Measurements from ENCODE around the gene SLC6A7. TPM values are rescaled to one million over a fixed set of nuclear protein-coding genes. Genes with fewer than 3 reads are reported as not detected.

SLC6A7 gene
- total RNA-seq, 1 donor from 2014 or later: not detected

DNA sequence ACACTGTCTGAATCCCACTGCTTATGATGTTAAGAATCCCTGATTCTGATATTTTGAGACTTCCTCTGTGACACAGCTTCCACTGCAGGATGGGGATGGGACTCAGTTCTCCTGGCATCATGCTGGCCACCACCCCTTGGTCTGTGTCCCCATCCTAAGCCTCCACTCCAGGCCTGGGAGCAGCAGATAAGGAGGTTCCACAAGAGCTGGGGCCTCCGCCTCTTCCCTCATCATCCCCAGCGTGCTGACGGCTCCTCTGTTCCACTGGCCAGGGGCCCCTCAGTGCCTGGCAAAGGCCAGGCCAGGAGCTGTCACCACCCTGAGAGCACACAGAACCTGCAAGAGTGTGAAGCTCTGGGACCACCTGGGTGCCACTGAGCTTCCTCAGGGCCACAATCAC lies 59.1 kb downstream of the SLC6A7 start:
- no peak for TF ChIP-seq CTCF (IDR thresholded peaks at IDR 0.05; ENCODE audit: unreplicated experiment)
- H3K36me3 Mint-ChIP-seq (ENCODE audit: low read depth, unreplicated experiment): no peaks in the 10 kb centered on the region
- H3K27ac Mint-ChIP-seq (ENCODE audit: unreplicated experiment): no peak overlapping the region
- no peaks in the 10 kb centered on the region for H3K9me3 Mint-ChIP-seq (ENCODE audit: unreplicated experiment)
- H3K27me3 Mint-ChIP-seq (ENCODE audit: unreplicated experiment): peaks cover 10% of the 10 kb centered on the region
- H3K4me1 Mint-ChIP-seq (ENCODE audit: unreplicated experiment): no peaks in the 10 kb centered on the region
- DNase-seq (ENCODE audit: low spot score): no peak
- H3K4me3 Mint-ChIP-seq (ENCODE audit: unreplicated experiment): no peak overlapping the region

DNA sequence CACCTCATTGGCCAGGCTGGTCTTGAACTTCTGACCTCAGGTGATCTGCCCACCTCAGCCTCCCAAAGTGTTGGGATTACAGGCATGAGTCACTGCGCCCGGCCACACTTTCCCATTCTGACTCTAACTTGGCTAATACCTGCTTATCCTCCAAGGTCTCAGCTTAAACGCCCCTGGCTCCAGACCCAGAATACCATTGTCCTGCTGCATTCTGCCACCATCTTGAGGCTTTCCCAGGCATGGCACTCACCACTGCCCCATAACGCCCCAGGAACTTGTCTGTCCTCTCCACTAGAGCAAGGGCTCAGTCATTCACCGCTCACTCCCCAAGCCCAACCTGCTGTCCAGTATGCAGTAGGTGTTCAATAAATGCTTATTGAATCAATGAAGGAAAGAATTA lies 59.9 kb downstream of the SLC6A7 start:
- H3K9me3 Mint-ChIP-seq (ENCODE audit: unreplicated experiment): no peaks in the 10 kb centered on the region
- DNase-seq (ENCODE audit: low spot score): no peak
- H3K4me3 Mint-ChIP-seq (ENCODE audit: unreplicated experiment): no peak overlapping the region
- peaks cover 9% of the 10 kb centered on the region for H3K27me3 Mint-ChIP-seq (ENCODE audit: unreplicated experiment)
- H3K27ac Mint-ChIP-seq (ENCODE audit: unreplicated experiment): no peak overlapping the region
- TF ChIP-seq CTCF (IDR thresholded peaks at IDR 0.05; ENCODE audit: unreplicated experiment): no peak
- no peaks in the 10 kb centered on the region for H3K36me3 Mint-ChIP-seq (ENCODE audit: low read depth, unreplicated experiment)
- H3K4me1 Mint-ChIP-seq (ENCODE audit: unreplicated experiment): no peaks in the 10 kb centered on the region

DNA sequence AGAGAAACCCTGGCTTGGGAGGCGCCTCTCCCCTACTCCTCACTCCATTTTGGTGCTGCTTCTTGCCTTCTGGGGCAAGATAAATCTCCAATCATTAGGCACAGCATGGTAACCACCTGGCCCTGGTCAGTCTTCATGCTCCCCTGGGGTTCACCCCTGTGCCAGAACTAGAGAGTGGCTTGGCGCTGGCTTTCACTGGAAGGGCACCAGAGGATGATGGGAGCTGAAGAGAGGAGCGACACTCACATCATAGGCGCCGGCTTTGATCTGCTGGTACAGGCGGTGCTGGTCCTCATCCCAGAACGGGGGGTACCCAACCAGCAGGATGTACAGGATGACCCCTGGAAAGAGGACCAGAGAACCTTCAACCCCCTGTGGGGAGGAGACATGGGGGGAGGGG lies 61.6 kb downstream of the SLC6A7 start:
- peaks cover 8% of the 10 kb centered on the region for H3K27me3 Mint-ChIP-seq (ENCODE audit: unreplicated experiment)
- no peak for DNase-seq (ENCODE audit: low spot score)
- H3K4me3 Mint-ChIP-seq (ENCODE audit: unreplicated experiment): no peak overlapping the region

GRCh38 chr5:150252489-150252888 lies 62.6 kb downstream of the SLC6A7 start:
- H3K36me3 Mint-ChIP-seq (ENCODE audit: low read depth, unreplicated experiment): no peaks in the 10 kb centered on the region
- H3K4me3 Mint-ChIP-seq (ENCODE audit: unreplicated experiment): no peak overlapping the region
- H3K27me3 Mint-ChIP-seq (ENCODE audit: unreplicated experiment): peaks cover 10% of the 10 kb centered on the region
- no peaks in the 10 kb centered on the region for H3K9me3 Mint-ChIP-seq (ENCODE audit: unreplicated experiment)
- DNase-seq (ENCODE audit: low spot score): no peak
- TF ChIP-seq CTCF (IDR thresholded peaks at IDR 0.05; ENCODE audit: unreplicated experiment): no peak
- no peak overlapping the region for H3K27ac Mint-ChIP-seq (ENCODE audit: unreplicated experiment)
- peaks cover 11% of the 10 kb centered on the region for H3K4me1 Mint-ChIP-seq (ENCODE audit: unreplicated experiment)

More for the DNA sequence above, 61.6 kb downstream of the SLC6A7 start:
- Mint-ChIP-seq H3K36me3 (ENCODE audit: low read depth, unreplicated experiment) (no peaks in the 10 kb centered on the region), H3K9me3 (ENCODE audit: unreplicated experiment) (no peaks in the 10 kb centered on the region), H3K4me1 (ENCODE audit: unreplicated experiment) (peaks cover 7% of the 10 kb centered on the region), H3K27ac (ENCODE audit: unreplicated experiment) (no peak overlapping the region)
- no peak for TF ChIP-seq CTCF (IDR thresholded peaks at IDR 0.05; ENCODE audit: unreplicated experiment)

- H3K4me3 Mint-ChIP-seq (ENCODE audit: unreplicated experiment): no peak overlapping the region
- no peaks in the 10 kb centered on the region for H3K36me3 Mint-ChIP-seq (ENCODE audit: low read depth, unreplicated experiment)
- DNase-seq (ENCODE audit: low spot score): no peak
- no peaks in the 10 kb centered on the region for H3K9me3 Mint-ChIP-seq (ENCODE audit: unreplicated experiment)
- H3K27me3 Mint-ChIP-seq (ENCODE audit: unreplicated experiment): peaks cover 10% of the 10 kb centered on the region
- H3K27ac Mint-ChIP-seq (ENCODE audit: unreplicated experiment): peak overlapping the region; percentile 2
- H3K4me1 Mint-ChIP-seq (ENCODE audit: unreplicated experiment): peaks cover 11% of the 10 kb centered on the region
- no peak for TF ChIP-seq CTCF (IDR thresholded peaks at IDR 0.05; ENCODE audit: unreplicated experiment)
Measured at GRCh38 chr5:150253416-150254208, 63.8 kb downstream of the SLC6A7 start.

All from endothelial cell (in vitro differentiated cells).